Renal pelvis (tissue), 4 donors: ENCODE data around the gene ALKBH6. TPM values are rescaled to one million over a fixed set of nuclear protein-coding genes. Genes with fewer than 3 reads are reported as not detected.
"Not testable (repeated sequence)": the region's sequence is repeated elsewhere in the genome, so short reads cannot be mapped to it uniquely, and the experiment has no call there.

Experiments used
- DNase-seq: peaks from one replicate; pipeline ENCODE4 v3.0.0-alpha.2; 2013
- polyA plus RNA-seq, 3 donors: library from polyadenylated mRNA; unstranded; fragments of 120-200 nt; gene quantifications; one replicate each; pipeline ENCODE4 v1.2.1, GENCODE V29; 2013; ENCODE audit not compliant: insufficient read length in 3 of 3

ALKBH6 gene
- polyA plus RNA-seq, 3 donors = 17.6 to 19.3 (median 18.8) TPM

GRCh38 chr19:35995048-35995993, 18.7 kb downstream of the ALKBH6 start, which contains the start of gene SDHAF1:
Gene SDHAF1, plus strand, starts transcription at chr19:35995188. Its CDS starts 87 bp downstream, at chr19:35995275.
- peak; percentile 95 for DNase-seq

DNA sequence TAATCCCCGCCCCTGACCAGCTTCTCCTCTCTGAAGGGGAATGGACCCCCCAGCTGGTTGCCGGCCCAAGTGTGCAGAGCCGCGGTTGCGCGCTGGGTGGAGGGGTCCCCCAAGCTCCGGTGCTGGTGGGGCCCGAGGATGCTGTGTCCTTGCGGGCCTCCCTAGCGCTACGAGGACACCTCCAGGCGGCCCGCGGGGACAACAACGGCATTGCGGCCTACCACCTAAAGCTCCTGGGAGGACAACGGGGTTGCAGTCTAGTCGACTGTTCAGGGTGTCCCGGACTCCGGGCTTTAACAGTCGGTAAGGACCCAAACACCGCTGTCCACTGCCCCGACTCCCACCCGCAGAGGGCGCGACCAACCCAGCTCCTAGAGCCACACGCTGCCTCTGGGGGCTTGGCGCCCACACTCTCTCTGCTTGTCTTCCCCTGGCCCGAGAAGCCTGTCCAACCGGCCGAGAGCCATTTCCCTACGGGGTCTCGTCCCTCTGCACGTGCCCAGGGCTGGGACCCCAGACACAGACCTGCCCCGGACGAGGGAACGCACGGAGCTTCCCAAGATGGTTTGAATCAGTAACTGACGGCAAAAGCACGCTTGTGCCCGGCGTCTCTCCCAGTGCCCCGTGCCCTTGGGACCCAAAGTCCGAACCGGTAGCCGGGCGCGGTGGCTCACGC, 20.0 kb downstream of the ALKBH6 start:
- no peak for DNase-seq

DNA sequence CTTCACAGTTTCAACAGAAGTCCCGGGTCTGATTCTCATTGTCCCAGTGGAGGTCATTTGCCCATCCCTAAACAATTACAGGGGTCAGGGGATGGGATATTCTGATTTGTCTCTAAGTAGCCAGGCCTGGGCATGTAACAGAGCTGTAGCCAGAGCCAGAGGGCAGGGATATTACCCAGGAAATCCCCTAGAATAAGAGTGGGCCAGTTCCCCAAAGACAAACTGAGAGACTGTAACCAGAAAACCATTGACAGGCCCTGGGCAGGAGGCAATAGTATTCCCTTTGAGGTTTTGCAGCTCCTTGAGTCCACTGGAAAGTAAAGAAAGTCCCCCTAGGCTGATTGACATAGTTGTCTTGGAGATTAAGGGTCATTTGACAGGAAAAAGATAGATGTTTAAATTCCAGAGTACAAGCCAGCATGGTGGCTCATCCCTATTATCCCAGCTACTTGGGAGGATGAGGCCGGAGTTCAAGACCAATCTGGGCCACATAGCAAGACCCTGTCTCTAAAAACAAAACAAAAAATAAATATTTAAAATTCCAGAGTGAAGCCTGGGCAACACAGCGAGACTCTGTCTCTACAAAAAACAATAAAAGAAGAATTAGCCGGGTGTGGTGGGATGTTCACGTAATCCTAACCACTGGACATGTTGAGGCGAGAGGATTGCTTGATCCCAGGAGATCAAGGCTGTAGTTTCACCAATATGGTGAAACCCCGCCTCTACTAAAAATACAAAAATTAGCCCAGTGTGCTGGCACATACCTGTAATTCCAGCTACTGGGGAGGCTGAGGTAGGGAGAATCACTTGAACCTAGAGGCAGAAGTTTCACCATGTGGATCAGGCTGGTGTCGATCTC, 20.9 kb downstream of the ALKBH6 start:
- no peak for DNase-seq

GRCh38 chr19:35991731-35992450, 22.1 kb downstream of the ALKBH6 start:
- DNase-seq = no peak

DNA sequence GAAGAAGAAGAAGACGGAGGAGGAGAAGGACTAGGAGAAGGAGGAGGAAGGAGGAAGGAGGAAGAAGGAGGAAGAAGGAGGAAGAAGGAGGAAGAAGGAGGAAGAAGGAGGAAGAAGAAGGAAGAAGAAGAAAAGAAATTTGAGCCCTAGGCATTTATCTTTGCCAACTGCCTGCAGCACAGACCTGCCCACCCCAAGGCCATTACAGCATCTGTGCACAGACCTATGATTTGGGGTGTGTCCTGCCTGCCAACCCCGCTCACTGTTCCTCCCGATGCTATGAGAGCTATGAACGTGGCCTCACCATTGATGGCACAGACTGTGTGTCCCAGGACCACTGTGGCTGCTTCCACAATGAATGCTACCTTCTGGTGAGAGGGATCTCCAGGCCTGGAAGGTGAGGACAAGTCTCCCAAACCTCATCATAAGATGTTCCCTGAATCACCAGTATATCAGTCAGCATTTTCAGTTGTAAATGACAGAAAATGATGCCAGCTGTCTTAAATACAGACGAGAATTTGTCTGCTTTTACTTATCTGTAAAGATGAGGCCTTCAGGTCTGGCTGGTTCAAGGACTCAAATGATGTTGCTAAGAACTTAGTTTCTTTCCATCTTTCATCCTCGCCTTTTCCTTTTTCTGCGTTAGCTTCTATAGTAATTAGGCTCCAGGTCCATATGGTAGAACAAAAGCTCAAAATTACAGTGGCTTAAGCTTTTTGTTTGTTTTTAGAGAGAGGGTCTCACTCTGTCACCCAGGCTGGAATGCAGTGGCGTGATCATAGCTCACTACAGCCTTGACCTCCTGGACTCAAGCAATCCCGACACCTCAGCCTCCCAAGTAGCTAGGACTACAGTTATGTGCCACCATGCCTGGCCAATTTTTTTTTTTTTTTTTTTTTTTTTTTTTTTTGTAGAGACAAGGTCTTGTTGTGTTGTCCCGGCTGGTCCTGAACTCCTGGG, 23.0 kb downstream of the ALKBH6 start:
- no peak for DNase-seq

DNA sequence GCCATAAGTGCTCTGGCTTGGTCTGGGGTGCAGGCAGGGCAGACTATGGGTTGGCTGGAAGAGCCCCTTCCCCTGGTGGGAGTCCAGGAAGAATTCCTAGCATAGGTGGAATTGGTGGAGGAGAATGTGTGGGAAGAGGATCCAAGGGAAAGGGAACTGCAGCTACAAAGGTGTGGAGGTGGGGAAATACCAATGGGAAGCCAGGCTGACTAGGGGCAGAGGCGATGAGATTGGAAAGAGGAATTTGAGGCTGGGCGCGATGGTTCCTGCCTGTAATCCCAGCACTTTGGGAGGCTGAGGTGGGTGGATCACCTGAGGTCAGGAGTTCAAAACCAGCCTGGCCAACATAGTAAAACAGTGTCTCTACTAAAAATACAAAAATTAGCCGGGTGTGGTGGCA, 23.9 kb downstream of the ALKBH6 start:
- no peak for DNase-seq

GRCh38 chr19:35988824-35989223, 25.2 kb downstream of the ALKBH6 start:
- DNase-seq = no peak

DNA sequence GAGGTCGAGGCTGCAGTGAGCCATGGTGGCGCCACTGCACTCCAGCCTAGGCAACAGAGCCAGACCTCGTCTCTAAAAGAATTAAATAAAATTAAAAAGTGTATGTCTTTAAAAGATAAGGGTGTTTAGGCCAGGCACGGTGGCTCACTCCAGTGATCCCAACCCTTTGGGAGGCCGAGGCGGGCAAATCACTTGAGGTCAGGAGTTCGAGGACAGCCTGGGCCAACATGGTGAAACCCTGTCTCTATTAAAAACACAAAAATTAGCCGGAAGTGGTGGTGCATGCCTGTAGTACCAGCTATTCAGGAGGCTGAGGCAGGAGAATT, 26.5 kb downstream of the ALKBH6 start:
- DNase-seq = no peak

GRCh38 chr19:35986664-35987570, 27.1 kb downstream of the ALKBH6 start:
- DNase-seq = no peak

- DNase-seq = no peak
Observed at GRCh38 chr19:35986111-35986510, 27.9 kb downstream of the ALKBH6 start.

GRCh38 chr19:35983177-35983576, 30.8 kb downstream of the ALKBH6 start:
- DNase-seq = no peak

DNA sequence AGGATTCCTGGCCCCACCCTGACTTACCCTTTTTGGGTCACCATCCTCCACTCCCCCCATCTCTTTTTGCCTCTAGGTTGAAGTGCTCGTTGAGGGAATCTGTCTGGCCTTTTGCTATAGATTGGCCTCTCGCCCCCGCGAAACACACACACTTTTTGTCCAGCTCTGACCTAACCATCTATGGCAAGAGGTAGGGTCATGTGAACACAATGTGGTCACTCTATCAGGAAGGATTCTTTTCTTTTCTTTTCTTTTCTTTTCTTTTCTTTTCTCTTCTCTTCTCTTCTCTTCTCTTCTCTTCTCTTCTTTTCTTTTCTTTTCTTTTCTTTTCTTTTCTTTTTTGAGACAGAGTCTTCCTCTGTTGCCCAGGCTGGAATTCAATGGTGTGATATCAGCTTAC, 33.0 kb downstream of the ALKBH6 start:
- not testable (repeated sequence) for DNase-seq

GRCh38 chr19:35978832-35979365, 35.1 kb downstream of the ALKBH6 start:
- no peak for DNase-seq

DNA sequence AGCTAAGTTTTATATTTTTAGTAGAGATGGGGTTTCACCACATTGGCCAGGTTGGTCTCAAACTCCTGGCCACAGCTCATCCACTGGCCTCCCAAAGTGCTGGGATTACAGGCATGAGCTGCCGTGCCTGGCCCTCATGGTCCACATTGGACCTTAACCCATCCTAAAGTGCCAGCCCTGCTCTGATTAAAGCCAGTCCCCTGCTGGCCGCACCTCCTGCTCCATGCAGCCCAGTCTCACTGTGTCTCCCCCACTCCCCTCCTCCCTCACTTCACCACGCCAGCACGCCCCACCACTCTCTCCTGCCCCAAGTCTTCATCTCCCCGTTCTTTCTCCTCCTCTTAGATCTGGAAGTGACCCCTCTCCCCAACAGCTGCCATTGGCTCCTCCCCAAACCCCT, 35.7 kb downstream of the ALKBH6 start:
- DNase-seq = no peak

GRCh38 chr19:35977446-35978222, 36.4 kb downstream of the ALKBH6 start:
- DNase-seq = no peak

GRCh38 chr19:35975608-35976214, 38.3 kb downstream of the ALKBH6 start:
- no peak for DNase-seq

DNA sequence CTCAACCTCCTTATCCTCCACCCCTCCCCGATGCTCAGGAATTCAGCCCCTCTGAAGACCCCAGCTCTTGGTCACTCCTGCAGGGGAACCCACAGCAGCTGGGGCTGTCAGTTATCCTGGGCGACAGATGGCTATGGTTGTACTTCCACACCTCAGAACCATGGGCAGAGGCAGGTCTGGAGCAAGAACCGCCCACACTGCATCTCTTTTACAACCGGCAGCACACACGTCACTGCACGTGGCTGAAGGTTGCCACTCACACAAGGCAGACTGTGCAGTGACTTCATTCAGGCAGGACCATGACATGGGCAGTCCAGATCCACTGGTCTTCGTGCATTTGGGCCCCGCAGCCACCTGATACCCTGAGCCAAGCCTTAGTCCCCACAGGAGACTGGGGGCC, 40.5 kb downstream of the ALKBH6 start:
- no peak for DNase-seq

GRCh38 chr19:35966771-35967170, 47.2 kb downstream of the ALKBH6 start:
- no peak for DNase-seq
